GM19467 (cell line): ENCODE data around the gene KSR1.

Source experiments
- ATAC-seq: cut with Tn5 transposase; IDR thresholded peaks from one replicate; pipeline ENCODE4 v1.9.1; 2021; ENCODE audit warnings: mild to moderate bottlenecking, moderate library complexity; ENCODE audit not compliant: unreplicated experiment

Gene KSR1

GRCh38 chr17:27471321-27472269 is 15.3 kb downstream of the KSR1 start:
- ATAC-seq: peak; percentile 63

GRCh38 chr17:27473190-27473747 is 17.0 kb downstream of the KSR1 start:
- no peak for ATAC-seq

GRCh38 chr17:27473748-27474609 is 17.7 kb downstream of the KSR1 start:
- ATAC-seq: peak; percentile 33

GRCh38 chr17:27475070-27475673 is 18.9 kb downstream of the KSR1 start:
- ATAC-seq: no peak

- no peak for ATAC-seq
These were observed 20.0 kb downstream of the KSR1 start for GRCh38 chr17:27475981-27476895.

GRCh38 chr17:27477050-27477888 is 21.0 kb downstream of the KSR1 start:
- ATAC-seq: no peak

- no peak for ATAC-seq
These were observed 21.9 kb downstream of the KSR1 start for GRCh38 chr17:27477971-27478684.

- no peak for ATAC-seq
These were observed 22.8 kb downstream of the KSR1 start for GRCh38 chr17:27478901-27479538.

- ATAC-seq: no peak
These were observed 23.6 kb downstream of the KSR1 start for GRCh38 chr17:27479838-27480237.

- ATAC-seq: no peak
These were observed 24.5 kb downstream of the KSR1 start for GRCh38 chr17:27480699-27481098.

- ATAC-seq: peak; percentile 42
These were observed 25.1 kb downstream of the KSR1 start for GRCh38 chr17:27481327-27481726.

- no peak for ATAC-seq
These were observed 28.9 kb downstream of the KSR1 start for GRCh38 chr17:27485125-27485524.

GRCh38 chr17:27485716-27486495 is 29.7 kb downstream of the KSR1 start:
- no peak for ATAC-seq

- ATAC-seq: no peak
These were observed 30.5 kb downstream of the KSR1 start for GRCh38 chr17:27486741-27487140.

- no peak for ATAC-seq
These were observed 32.0 kb downstream of the KSR1 start for GRCh38 chr17:27488231-27488630.

- no peak for ATAC-seq
These were observed 32.9 kb downstream of the KSR1 start for GRCh38 chr17:27489045-27489715.

GRCh38 chr17:27490391-27490790 is 34.1 kb downstream of the KSR1 start:
- no peak for ATAC-seq
